Smooth muscle cell (in vitro differentiated cells): ENCODE measurements around the gene TCEANC. TPM values are rescaled to one million over a fixed set of nuclear protein-coding genes. Genes with fewer than 3 reads are reported as not detected.

Experiments
- DNase-seq: peaks from one replicate; lab custom pipeline; 2025; ENCODE audit not compliant: unreplicated experiment; lab: John Stamatoyannopoulos, UW
- H2AFZ ChIP-seq: fragments of 200-600 bp; sonication (generic); 2 replicates; pipeline ENCODE4 v1.6.0; 2016; ENCODE audit warnings: antibody characterized with exemption, low read depth, mild to moderate bottlenecking
- H3F3A ChIP-seq: fragments of 200-600 bp; sonication (generic); 2 replicates; pipeline ENCODE4 v1.6.0; 2017; ENCODE audit warnings: antibody characterized with exemption, low read depth
- H3K27ac ChIP-seq: fragments of 200-600 bp; sonication (generic); 2 replicates; pipeline ENCODE4 v1.5.1; 2016; ENCODE audit warnings: low read depth, mild to moderate bottlenecking
- H3K27me3 ChIP-seq: fragments of 200-600 bp; sonication (generic); 2 replicates; pipeline ENCODE4 v1.6.1; 2016; ENCODE audit warnings: low read depth, mild to moderate bottlenecking
- H3K36me3 ChIP-seq: fragments of 200-600 bp; sonication (generic); 2 replicates; pipeline ENCODE4 v1.5.1; 2016; ENCODE audit warnings: low read depth
- H3K4me1 ChIP-seq: fragments of 200-600 bp; sonication (generic); 2 replicates; pipeline ENCODE4 v1.5.1; 2016; ENCODE audit warnings: low read depth
- H3K4me2 ChIP-seq: fragments of 200-600 bp; sonication (generic); 2 replicates; pipeline ENCODE4 v1.6.0; 2016; ENCODE audit warnings: mild to moderate bottlenecking
- H3K4me3 ChIP-seq: fragments of 200-600 bp; sonication (generic); 2 replicates; pipeline ENCODE4 v1.5.1; 2016; ENCODE audit warnings: mild to moderate bottlenecking
- H3K79me2 ChIP-seq: fragments of 200-600 bp; sonication (generic); 2 replicates; pipeline ENCODE4 v1.6.0; 2016; ENCODE audit warnings: low read depth, mild to moderate bottlenecking
- H3K9ac ChIP-seq: fragments of 200-600 bp; sonication (generic); 2 replicates; pipeline ENCODE4 v1.6.0; 2016; ENCODE audit warnings: low read depth
- H3K9me3 ChIP-seq: fragments of 200-600 bp; sonication (generic); replicated peaks from 2 replicates; pipeline ENCODE4 v1.5.1; 2016; ENCODE audit warnings: low read depth
- H4K20me1 ChIP-seq: fragments of 200-600 bp; sonication (generic); 2 replicates; pipeline ENCODE4 v1.6.0; 2016; ENCODE audit warnings: low read depth
- CTCF ChIP-seq: fragments of 200-600 bp; sonication (generic); IDR thresholded peaks from 2 replicates; pipeline ENCODE4 v1.5.1; 2017; ENCODE audit warnings: borderline replicate concordance, mild to moderate bottlenecking, antibody characterized with exemption; ENCODE audit not compliant: insufficient read depth, poor library complexity, severe bottlenecking
- WGBS: methylation state at CpG from one replicate; pipeline ENCODE4 v1.1.7; 2016; ENCODE audit warnings: low lambda C conversion rate; 5-methylcytosine and 5-hydroxymethylcytosine counted together
- polyA plus RNA-seq: library from polyadenylated mRNA; unstranded; fragments of >200 nt; fragmentation: Nextera tagmentation; extraction: Ambion mirVana; gene quantifications from 2 replicates; pipeline ENCODE4 v1.2.1, GENCODE V29; 2016
- total RNA-seq: library from RNA; depleted of rRNA; stranded (reverse); fragments of >200 nt; gene quantifications from 2 replicates; pipeline ENCODE4 v1.2.3, GENCODE V29; 2014

Gene TCEANC
- total and polyA plus RNA-seq, 2 experiments from 2014 or later = 1.2 to 2.6 TPM

- no peak overlapping the region for H2AFZ ChIP-seq
- no peak for TF ChIP-seq CTCF
- H3K36me3 ChIP-seq = no peaks in the 10 kb centered on the region
- H3K4me3 ChIP-seq = no peak overlapping the region
- H3K79me2 ChIP-seq = no peaks in the 10 kb centered on the region
- no peaks in the 10 kb centered on the region for H4K20me1 ChIP-seq
- no peak overlapping the region for H3K4me2 ChIP-seq
- H3K27me3 ChIP-seq = no peaks in the 10 kb centered on the region
- no peak overlapping the region for H3K9ac ChIP-seq
- no peaks in the 10 kb centered on the region for H3K9me3 ChIP-seq
- DNase-seq = no peak
- no peaks in the 10 kb centered on the region for H3K4me1 ChIP-seq
- 76% methylated on average over 7 of the region's 7 CpGs for WGBS
- H3F3A ChIP-seq = no peaks in the 10 kb centered on the region
- H3K27ac ChIP-seq = no peak overlapping the region
Observed at GRCh38 chrX:13681595-13681994, 28.7 kb downstream of the TCEANC start.

- no peaks in the 10 kb centered on the region for H3F3A ChIP-seq
- no peak overlapping the region for H3K9ac ChIP-seq
- H3K4me2 ChIP-seq = no peak overlapping the region
- H3K4me3 ChIP-seq = no peak overlapping the region
- no peaks in the 10 kb centered on the region for H3K27me3 ChIP-seq
- H3K27ac ChIP-seq = no peak overlapping the region
- TF ChIP-seq CTCF = no peak
- WGBS = 63% methylated on average over 4 of the region's 4 CpGs
- no peaks in the 10 kb centered on the region for H3K4me1 ChIP-seq
- H2AFZ ChIP-seq = no peak overlapping the region
- no peaks in the 10 kb centered on the region for H3K9me3 ChIP-seq
- no peaks in the 10 kb centered on the region for H3K36me3 ChIP-seq
- no peak for DNase-seq
- peaks cover 1% of the 10 kb centered on the region for H3K79me2 ChIP-seq
- no peaks in the 10 kb centered on the region for H4K20me1 ChIP-seq
Observed at GRCh38 chrX:13684361-13684760, 31.4 kb downstream of the TCEANC start.

GRCh38 chrX:13685126-13685763 is 32.3 kb downstream of the TCEANC start:
- Histone ChIP-seq H3K4me3 (no peak overlapping the region), H3K27ac (no peak overlapping the region), H3K4me2 (no peak overlapping the region), H3K27me3 (no peaks in the 10 kb centered on the region), H3K4me1 (no peaks in the 10 kb centered on the region), H3K9me3 (no peaks in the 10 kb centered on the region), H2AFZ (no peak overlapping the region), H3K79me2 (peaks cover 10% of the 10 kb centered on the region), H3K36me3 (no peaks in the 10 kb centered on the region), H3F3A (no peaks in the 10 kb centered on the region), H3K9ac (no peak overlapping the region), H4K20me1 (peaks cover 2% of the 10 kb centered on the region)
- DNase-seq = no peak
- 46% methylated on average over 3 of the region's 3 CpGs for WGBS
- no peak for TF ChIP-seq CTCF

GRCh38 chrX:13687203-13687602 is 34.3 kb downstream of the TCEANC start:
- Histone ChIP-seq H3K36me3 (no peaks in the 10 kb centered on the region), H2AFZ (no peak overlapping the region), H3K27me3 (no peaks in the 10 kb centered on the region), H4K20me1 (peaks cover 12% of the 10 kb centered on the region), H3F3A (no peaks in the 10 kb centered on the region), H3K9me3 (no peaks in the 10 kb centered on the region), H3K4me3 (no peak overlapping the region), H3K9ac (no peak overlapping the region), H3K4me1 (no peaks in the 10 kb centered on the region), H3K4me2 (no peak overlapping the region), H3K79me2 (peaks cover 27% of the 10 kb centered on the region), H3K27ac (no peak overlapping the region)
- no peak for DNase-seq
- WGBS = 64% methylated on average over 1 of the region's 1 CpG
- TF ChIP-seq CTCF = no peak
